ENCODE results near the gene ZNF557. TPM values are rescaled to one million over a fixed set of nuclear protein-coding genes. Genes with fewer than 3 reads are reported as not detected.

ZNF557 gene
- total RNA-seq, 1 experiment from 2014 or later = 14.1 TPM

DNA sequence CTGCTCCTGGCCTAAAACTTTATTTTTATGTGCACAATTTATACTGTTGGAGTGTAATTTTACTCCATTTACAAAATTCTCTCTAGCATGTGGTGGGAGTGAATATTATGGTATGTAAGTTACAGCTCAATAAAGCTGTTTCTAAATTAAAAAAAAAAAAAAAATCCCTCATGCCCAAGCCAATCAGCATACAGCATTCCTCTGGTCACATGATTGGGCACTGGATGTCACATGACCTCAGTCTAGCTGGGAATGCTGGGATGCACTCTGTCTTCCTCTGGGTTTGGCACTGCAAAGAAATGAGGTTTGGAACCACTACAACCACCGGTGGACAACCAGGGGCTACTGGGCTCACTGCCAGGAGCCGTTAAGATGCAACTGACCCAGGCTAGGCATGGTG is 67.6 kb downstream of the ZNF557 start:
- no peak for DNase-seq (ENCODE audit: low spot score)
- POLR2A ChIA-PET (ENCODE audit: low non-redundant PET) = no interaction called here
- no TSS peak for BruUV-seq (replicated peaks)

More for the DNA sequence above, 67.6 kb downstream of the ZNF557 start:
- H3K27ac ChIP-seq (ENCODE audit: low read depth, low read length, poor library complexity, severe bottlenecking) = no peak overlapping the region
- TF ChIP-seq, protein P1, sequence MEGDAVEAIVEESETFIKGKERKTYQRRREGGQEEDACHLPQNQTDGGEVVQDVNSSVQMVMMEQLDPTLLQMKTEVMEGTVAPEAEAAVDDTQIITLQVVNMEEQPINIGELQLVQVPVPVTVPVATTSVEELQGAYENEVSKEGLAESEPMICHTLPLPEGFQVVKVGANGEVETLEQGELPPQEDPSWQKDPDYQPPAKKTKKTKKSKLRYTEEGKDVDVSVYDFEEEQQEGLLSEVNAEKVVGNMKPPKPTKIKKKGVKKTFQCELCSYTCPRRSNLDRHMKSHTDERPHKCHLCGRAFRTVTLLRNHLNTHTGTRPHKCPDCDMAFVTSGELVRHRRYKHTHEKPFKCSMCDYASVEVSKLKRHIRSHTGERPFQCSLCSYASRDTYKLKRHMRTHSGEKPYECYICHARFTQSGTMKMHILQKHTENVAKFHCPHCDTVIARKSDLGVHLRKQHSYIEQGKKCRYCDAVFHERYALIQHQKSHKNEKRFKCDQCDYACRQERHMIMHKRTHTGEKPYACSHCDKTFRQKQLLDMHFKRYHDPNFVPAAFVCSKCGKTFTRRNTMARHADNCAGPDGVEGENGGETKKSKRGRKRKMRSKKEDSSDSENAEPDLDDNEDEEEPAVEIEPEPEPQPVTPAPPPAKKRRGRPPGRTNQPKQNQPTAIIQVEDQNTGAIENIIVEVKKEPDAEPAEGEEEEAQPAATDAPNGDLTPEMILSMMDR (conservative IDR thresholded peaks at IDR 0.05; ENCODE audit: low read depth, low read length) = no peak
- TF ChIP-seq EZH2 (IDR thresholded peaks at IDR 0.05; ENCODE audit: borderline replicate concordance, low read depth, low read length, poor library complexity, severe bottlenecking) = no peak
- H3K27me3 ChIP-seq (replicated peaks; ENCODE audit: insufficient read depth, low read depth, low read length, poor library complexity) = no peaks in the 10 kb centered on the region
- H3K4me3 ChIP-seq (ENCODE audit: low read depth, low read length, poor library complexity, severe bottlenecking) = no peak overlapping the region
- CTCF ChIA-PET = no interaction called here
- no peaks in the 10 kb centered on the region for H3K4me1 ChIP-seq (ENCODE audit: insufficient read depth, low read length, poor library complexity, severe bottlenecking)
- intact Hi-C loops (cut with micrococcal nuclease; ENCODE audit: unreplicated experiment) = no loop called here
- no peaks in the 10 kb centered on the region for H3K9me3 ChIP-seq (ENCODE audit: low read depth, low read length, poor library complexity, severe bottlenecking)
- H3K36me3 ChIP-seq (ENCODE audit: insufficient read depth, low read length, poor library complexity, severe bottlenecking) = no peaks in the 10 kb centered on the region

Other genes starting within 250 kb of the ZNF557 start
- gene ADGRE1, start 182.1 kb upstream of the ZNF557 start, total RNA-seq (2021) = 0.09 TPM in 1 of 2 replicates, not detected in the other
- gene MBD3L2B, start 48.3 kb upstream of the ZNF557 start, total RNA-seq (2021) = 0.48 and 0.69 TPM in 2 replicates
- 0.47 TPM in 1 of 2 replicates, not detected in the other for gene MBD3L5, start 39.1 kb upstream of the ZNF557 start, total RNA-seq (2021)
- not detected in 2 replicates for gene MBD3L4, start 29.5 kb upstream of the ZNF557 start, total RNA-seq (2021)
- gene MBD3L2, start 20.4 kb upstream of the ZNF557 start, total RNA-seq (2021) = 1.0 TPM in 1 of 2 replicates, not detected in the other
- 6.1 and 9.0 TPM in 2 replicates for gene MBD3L3, start 11.0 kb upstream of the ZNF557 start, total RNA-seq (2021)
- 12.9 and 15.5 TPM in 2 replicates for gene INSR, start 224.7 kb downstream of the ZNF557 start, total RNA-seq (2021)